ENCODE results near the gene MAN1A1.
"Not testable (repeated sequence)": the region's sequence is repeated elsewhere in the genome, so short reads cannot be mapped to it uniquely, and the experiment has no call there.

Gene MAN1A1

GRCh38 chr6:119156757-119157505 lies 192.6 kb downstream of the MAN1A1 start:
- WGBS, 2 donors (ENCODE audit: extremely low coverage in 2 of 2, insufficient read length in 2 of 2, insufficient replicate concordance in 1 of 2) = no CpG with 5 or more reads among the region's 8 CpGs
- Histone ChIP-seq H3K14ac (ENCODE audit: low read length) (no peak overlapping the region), H2BK12ac (ENCODE audit: low read length) (no peak overlapping the region), H3K27me3 (ENCODE audit: control insufficient read depth in 3 of 3, insufficient read depth in 3 of 3, low read depth in 1 of 3, low read length in 3 of 3) (no peaks in the 10 kb centered on the region), H3K36me3 (replicated peaks in 1 of 2; ENCODE audit: control insufficient read depth in 2 of 2, insufficient read depth in 2 of 2, low read length in 2 of 2) (no peaks in the 10 kb centered on the region), H3K27ac (replicated peaks; ENCODE audit: low read length) (no peak overlapping the region), H2BK120ac (ENCODE audit: low read depth, low read length) (no peak overlapping the region), H2AFZ (ENCODE audit: low read length) (no peak overlapping the region), H2AK5ac (ENCODE audit: low read depth, low read length) (no peak overlapping the region), H4K8ac (ENCODE audit: low read depth, low read length) (no peak overlapping the region), H3K9ac (ENCODE audit: low read depth, low read length, poor library complexity) (no peak overlapping the region), H3K4me1 (ENCODE audit: control insufficient read depth in 2 of 2, insufficient read depth in 1 of 2, low read depth in 1 of 2, low read length in 2 of 2) (no peaks in the 10 kb centered on the region), H3K18ac (ENCODE audit: low read length) (peak overlapping the region; percentile 25), H3K79me1 (ENCODE audit: low read depth, low read length) (no peaks in the 10 kb centered on the region), H3K4me2 (ENCODE audit: insufficient read depth, low read length, poor library complexity, severe bottlenecking) (no peak overlapping the region), H2BK15ac (ENCODE audit: low read length) (no peak overlapping the region), H3K4me3 (ENCODE audit: low read length in 2 of 2) (no peak overlapping the region), H3K23ac (ENCODE audit: low read depth, low read length, poor library complexity) (peak overlapping the region; percentile 17), H3K4ac (ENCODE audit: low read length) (no peak overlapping the region), H2BK5ac (ENCODE audit: low read length) (no peak overlapping the region), H4K91ac (ENCODE audit: low read depth, low read length, poor library complexity) (no peak overlapping the region), H3K9me3 (replicated peaks in 1 of 2; ENCODE audit: control insufficient read depth in 2 of 2, insufficient read depth in 1 of 2, low read depth in 1 of 2, low read length in 2 of 2) (no peaks in the 10 kb centered on the region)
- DNase-seq (ENCODE audit: low spot score) = no peak

GRCh38 chr6:119156082-119156481 lies 193.5 kb downstream of the MAN1A1 start:
- DNase-seq (ENCODE audit: low spot score); H2AK5ac ChIP-seq (ENCODE audit: low read depth, low read length); H3K79me1 ChIP-seq (ENCODE audit: low read depth, low read length); H2AFZ ChIP-seq (ENCODE audit: low read length); H2BK120ac ChIP-seq (ENCODE audit: low read depth, low read length); H3K4ac ChIP-seq (ENCODE audit: low read length); H3K14ac ChIP-seq (ENCODE audit: low read length); H4K8ac ChIP-seq (ENCODE audit: low read depth, low read length); H2BK15ac ChIP-seq (ENCODE audit: low read length); H3K9ac ChIP-seq (ENCODE audit: low read depth, low read length, poor library complexity); H2BK12ac ChIP-seq (ENCODE audit: low read length); H3K18ac ChIP-seq (ENCODE audit: low read length); H3K4me3 ChIP-seq (ENCODE audit: low read length in 2 of 2); H3K4me2 ChIP-seq (ENCODE audit: insufficient read depth, low read length, poor library complexity, severe bottlenecking); H3K9me3 ChIP-seq (replicated peaks in 1 of 2; ENCODE audit: control insufficient read depth in 2 of 2, insufficient read depth in 1 of 2, low read depth in 1 of 2, low read length in 2 of 2); H3K27ac ChIP-seq (replicated peaks; ENCODE audit: low read length); H3K27me3 ChIP-seq (ENCODE audit: control insufficient read depth in 3 of 3, insufficient read depth in 3 of 3, low read depth in 1 of 3, low read length in 3 of 3); H3K36me3 ChIP-seq (replicated peaks in 1 of 2; ENCODE audit: control insufficient read depth in 2 of 2, insufficient read depth in 2 of 2, low read length in 2 of 2); H4K91ac ChIP-seq (ENCODE audit: low read depth, low read length, poor library complexity); H3K23ac ChIP-seq (ENCODE audit: low read depth, low read length, poor library complexity); H2BK5ac ChIP-seq (ENCODE audit: low read length); H3K4me1 ChIP-seq (ENCODE audit: control insufficient read depth in 2 of 2, insufficient read depth in 1 of 2, low read depth in 1 of 2, low read length in 2 of 2): not testable (repeated sequence)
- no CpG with 5 or more reads among the region's 4 CpGs for WGBS, 2 donors (ENCODE audit: extremely low coverage in 2 of 2, insufficient read length in 2 of 2, insufficient replicate concordance in 1 of 2)

- H3K9ac ChIP-seq (ENCODE audit: low read depth, low read length, poor library complexity) = no peak overlapping the region
- H2BK5ac ChIP-seq (ENCODE audit: low read length) = no peak overlapping the region
- H3K36me3 ChIP-seq (replicated peaks in 1 of 2; ENCODE audit: control insufficient read depth in 2 of 2, insufficient read depth in 2 of 2, low read length in 2 of 2) = no peaks in the 10 kb centered on the region
- H2AK5ac ChIP-seq (ENCODE audit: low read depth, low read length) = no peak overlapping the region
- no peak overlapping the region for H3K4me2 ChIP-seq (ENCODE audit: insufficient read depth, low read length, poor library complexity, severe bottlenecking)
- H3K27me3 ChIP-seq (ENCODE audit: control insufficient read depth in 3 of 3, insufficient read depth in 3 of 3, low read depth in 1 of 3, low read length in 3 of 3) = no peaks in the 10 kb centered on the region
- no peak overlapping the region for H2BK12ac ChIP-seq (ENCODE audit: low read length)
- no peaks in the 10 kb centered on the region for H3K9me3 ChIP-seq (replicated peaks in 1 of 2; ENCODE audit: control insufficient read depth in 2 of 2, insufficient read depth in 1 of 2, low read depth in 1 of 2, low read length in 2 of 2)
- WGBS, 2 donors (ENCODE audit: extremely low coverage in 2 of 2, insufficient read length in 2 of 2, insufficient replicate concordance in 1 of 2) = no CpG with 5 or more reads among the region's 3 CpGs
- H3K18ac ChIP-seq (ENCODE audit: low read length) = no peak overlapping the region
- H3K27ac ChIP-seq (replicated peaks; ENCODE audit: low read length) = no peak overlapping the region
- H2BK15ac ChIP-seq (ENCODE audit: low read length) = no peak overlapping the region
- H4K91ac ChIP-seq (ENCODE audit: low read depth, low read length, poor library complexity) = no peak overlapping the region
- no peak for DNase-seq (ENCODE audit: low spot score)
- no peak overlapping the region for H4K8ac ChIP-seq (ENCODE audit: low read depth, low read length)
- H3K23ac ChIP-seq (ENCODE audit: low read depth, low read length, poor library complexity) = no peak overlapping the region
- H2AFZ ChIP-seq (ENCODE audit: low read length) = no peak overlapping the region
- peaks cover 1% of the 10 kb centered on the region in 2 donors for H3K4me1 ChIP-seq (ENCODE audit: control insufficient read depth in 2 of 2, insufficient read depth in 1 of 2, low read depth in 1 of 2, low read length in 2 of 2)
- H3K14ac ChIP-seq (ENCODE audit: low read length) = no peak overlapping the region
- H3K4ac ChIP-seq (ENCODE audit: low read length) = no peak overlapping the region
- H3K79me1 ChIP-seq (ENCODE audit: low read depth, low read length) = no peaks in the 10 kb centered on the region
- H2BK120ac ChIP-seq (ENCODE audit: low read depth, low read length) = no peak overlapping the region
- H3K4me3 ChIP-seq (ENCODE audit: low read length in 2 of 2) = no peak overlapping the region
Observed at GRCh38 chr6:119152187-119152586, 197.4 kb downstream of the MAN1A1 start.

GRCh38 chr6:119148825-119149525 lies 200.6 kb downstream of the MAN1A1 start:
- Histone ChIP-seq H3K36me3 (replicated peaks in 1 of 2; ENCODE audit: control insufficient read depth in 2 of 2, insufficient read depth in 2 of 2, low read length in 2 of 2) (no peaks in the 10 kb centered on the region), H2BK5ac (ENCODE audit: low read length) (no peak overlapping the region), H2BK15ac (ENCODE audit: low read length) (no peak overlapping the region), H3K9me3 (replicated peaks in 1 of 2; ENCODE audit: control insufficient read depth in 2 of 2, insufficient read depth in 1 of 2, low read depth in 1 of 2, low read length in 2 of 2) (no peaks in the 10 kb centered on the region), H3K27me3 (ENCODE audit: control insufficient read depth in 3 of 3, insufficient read depth in 3 of 3, low read depth in 1 of 3, low read length in 3 of 3) (no peaks in the 10 kb centered on the region), H2AFZ (ENCODE audit: low read length) (no peak overlapping the region), H3K14ac (ENCODE audit: low read length) (no peak overlapping the region), H3K79me1 (ENCODE audit: low read depth, low read length) (no peaks in the 10 kb centered on the region), H3K23ac (ENCODE audit: low read depth, low read length, poor library complexity) (no peak overlapping the region), H3K4me1 (ENCODE audit: control insufficient read depth in 2 of 2, insufficient read depth in 1 of 2, low read depth in 1 of 2, low read length in 2 of 2) (peaks cover 1% of the 10 kb centered on the region in 2 donors), H4K8ac (ENCODE audit: low read depth, low read length) (no peak overlapping the region), H3K18ac (ENCODE audit: low read length) (no peak overlapping the region), H4K91ac (ENCODE audit: low read depth, low read length, poor library complexity) (no peak overlapping the region), H3K4me2 (ENCODE audit: insufficient read depth, low read length, poor library complexity, severe bottlenecking) (no peak overlapping the region), H3K27ac (replicated peaks; ENCODE audit: low read length) (no peak overlapping the region), H2BK12ac (ENCODE audit: low read length) (no peak overlapping the region), H2BK120ac (ENCODE audit: low read depth, low read length) (no peak overlapping the region), H3K4ac (ENCODE audit: low read length) (no peak overlapping the region), H2AK5ac (ENCODE audit: low read depth, low read length) (no peak overlapping the region), H3K9ac (ENCODE audit: low read depth, low read length, poor library complexity) (no peak overlapping the region), H3K4me3 (ENCODE audit: low read length in 2 of 2) (no peak overlapping the region)
- no CpG with 5 or more reads among the region's 9 CpGs for WGBS, 2 donors (ENCODE audit: extremely low coverage in 2 of 2, insufficient read length in 2 of 2, insufficient replicate concordance in 1 of 2)
- DNase-seq (ENCODE audit: low spot score) = no peak
